Endothelial cell of umbilical vein (primary cell): Measurements from ENCODE around the gene GATA2. TPM values are rescaled to one million over a fixed set of nuclear protein-coding genes. Genes with fewer than 3 reads are reported as not detected.

Experiments
- BruUV-seq: library from RNA; stranded (reverse); fragments of 400-500 nt; replicated peaks from 2 replicates; lab custom pipeline; 2021; lab: Mats Ljungman, UMichigan
- CTCF ChIA-PET: fragments of 300-600, 350-600 bp; sonication (Branson Sonifier 250); formaldehyde crosslinking; loops from one replicate; lab custom pipeline; 2021; ENCODE audit warnings: antibody characterized with exemption, inconsistent platforms; lab: Charles Lee
- POLR2A ChIA-PET: fragments of 300-600, 350-600 bp; sonication (Branson Sonifier 250); formaldehyde crosslinking; loops from one replicate; lab custom pipeline; 2021; ENCODE audit warnings: antibody characterized with exemption, inconsistent platforms; lab: Charles Lee
- DNase-seq: peaks from one replicate; pipeline ENCODE4 v3.0.0-alpha.2; 2011; ENCODE audit warnings: low read depth, low spot score
- FAIRE-seq: peaks from 2 replicates; lab custom pipeline; 2011; peaks lifted over from hg19 to GRCh38; lab: Jason Lieb, UNC
- H2AFZ ChIP-seq: 2 replicates; pipeline ENCODE4 v1.6.0; 2012; ENCODE audit warnings: low read depth, low read length, control low read depth, inconsistent platforms
- H3K27ac ChIP-seq: 2 replicates; pipeline ENCODE4 v1.5.1; 2011; ENCODE audit warnings: low read depth, mild to moderate bottlenecking, control low read depth, low read length, moderate library complexity; ENCODE audit not compliant: insufficient read depth
- H3K27me3 ChIP-seq, 2 experiments: 2 replicates each; pipeline versions ENCODE4 v1.6.0 to v1.6.1; 2011; ENCODE audit warnings: low read length in 2 of 2, mixed read lengths in 1 of 2; ENCODE audit not compliant: control insufficient read depth in 2 of 2, insufficient read depth in 2 of 2
- H3K36me3 ChIP-seq, 2 experiments: 2 replicates in 1 of 2; 3 replicates in 1 of 2; pipeline ENCODE4 v1.5.1; 2011; ENCODE audit warnings: low read length in 2 of 2, mild to moderate bottlenecking in 1 of 2, moderate library complexity in 1 of 2; ENCODE audit not compliant: control insufficient read depth in 2 of 2, insufficient read depth in 2 of 2; ENCODE audit errors: extremely low read depth in 1 of 2
- H3K4me1 ChIP-seq: 3 replicates; pipeline ENCODE4 v1.5.1; 2011; ENCODE audit warnings: mild to moderate bottlenecking, low read length; ENCODE audit not compliant: control insufficient read depth, insufficient read depth; ENCODE audit errors: extremely low read depth
- H3K4me2 ChIP-seq: 2 replicates; pipeline ENCODE4 v1.6.1; 2011; ENCODE audit warnings: low read length, control low read depth, mixed read lengths; ENCODE audit not compliant: insufficient read depth
- H3K4me3 ChIP-seq, 3 experiments: fragments of 200-600 bp in 1 of 3; sonication (generic), shearing (Covaris generic) in 1 of 3; replicated peaks in 1 of 3; 2 replicates each; pipeline ENCODE4 v1.5.1; 2011 to 2016; ENCODE audit warnings: control low read depth in 3 of 3, low read length in 3 of 3, mild to moderate bottlenecking in 2 of 3, inconsistent platforms in 1 of 3, low read depth in 1 of 3, moderate library complexity in 1 of 3; ENCODE audit not compliant: insufficient read depth in 1 of 3
- H3K79me2 ChIP-seq: 2 replicates; pipeline ENCODE4 v1.6.0; 2012; ENCODE audit warnings: low read length, inconsistent platforms; ENCODE audit not compliant: control insufficient read depth, insufficient read depth
- H3K9ac ChIP-seq: replicated peaks from 2 replicates; pipeline ENCODE3; 2011; ENCODE audit warnings: low read length, control low read depth; ENCODE audit not compliant: insufficient read depth; ENCODE audit errors: extremely low read depth
- H3K9me1 ChIP-seq: replicated peaks from 3 replicates; pipeline ENCODE4 v1.6.0; 2011; ENCODE audit warnings: mild to moderate bottlenecking, low read length; ENCODE audit not compliant: control insufficient read depth, insufficient read depth; ENCODE audit errors: extremely low read depth
- H3K9me3 ChIP-seq: replicated peaks from 2 replicates; pipeline ENCODE4 v1.5.1; 2012; ENCODE audit warnings: low read length, inconsistent platforms; ENCODE audit not compliant: control insufficient read depth, insufficient read depth
- H4K20me1 ChIP-seq: replicated peaks from 2 replicates; pipeline ENCODE3; 2011; ENCODE audit warnings: mild to moderate bottlenecking, low read length; ENCODE audit not compliant: control insufficient read depth, insufficient read depth; ENCODE audit errors: extremely low read depth
- CTCF ChIP-seq, 2 donors: IDR thresholded peaks; 1 replicate in 1 of 2; 2 replicates in 1 of 2; pipeline ENCODE4 v1.5.1; 2011; ENCODE audit warnings: low read length in 2 of 2, mild to moderate bottlenecking in 2 of 2, moderate library complexity in 2 of 2, control low read depth in 1 of 2, inconsistent platforms in 1 of 2, low read depth in 1 of 2; ENCODE audit not compliant: insufficient read depth in 1 of 2; ENCODE audit errors: extremely low read depth in 1 of 2
- EZH2 ChIP-seq: IDR thresholded peaks from 2 replicates; pipeline ENCODE4 v1.6.1; 2012; ENCODE audit warnings: borderline replicate concordance, low read depth, mild to moderate bottlenecking, moderate library complexity, low read length, inconsistent platforms; ENCODE audit not compliant: severe bottlenecking
- GATA2 ChIP-seq: IDR thresholded peaks from 2 replicates; pipeline ENCODE4 v1.7.0; 2011; ENCODE audit warnings: low read depth, mild to moderate bottlenecking, moderate library complexity, mixed read lengths, low read length; ENCODE audit not compliant: insufficient read length, insufficient read depth
- MYC ChIP-seq: IDR thresholded peaks from one replicate; pipeline ENCODE4 v1.6.1; 2011; ENCODE audit warnings: mild to moderate bottlenecking, low read depth, low read length
- POLR2A ChIP-seq: IDR thresholded peaks from 2 replicates; pipeline ENCODE4 v1.6.1; 2012; ENCODE audit warnings: low read depth, mild to moderate bottlenecking, control low read depth, low read length
- POLR2AphosphoS5 ChIP-seq: IDR thresholded peaks from 2 replicates; pipeline ENCODE4 v1.6.1; 2012; ENCODE audit warnings: low read depth, mild to moderate bottlenecking, control low read depth, low read length, moderate library complexity; ENCODE audit not compliant: insufficient read depth
- dilution Hi-C: fragments of 300-500 bp; cut with MboI; formaldehyde crosslinking; loops from one replicate; pipeline ENCODE4 v1.15.0; 2019; ENCODE audit warnings: low sequenced_read_pairs; ENCODE audit not compliant: extremely low pct_ligation_motif_present
- intact Hi-C: fragments of 100-400 bp; cut with micrococcal nuclease; formaldehyde crosslinking; loops from one replicate; pipeline ENCODE4 v1.10.0; 2022
- polyA plus RNA-seq, 4 experiments: library from polyadenylated mRNA; depleted of rRNA in 3 of 4; stranded (reverse) in 3 of 4; unstranded in 1 of 4; fragments of >200 nt; gene quantifications; 2 replicates each; pipeline versions ENCODE4 v1.2.1 to v1.2.3, GENCODE V29; 2011 to 2012; ENCODE audit warnings: missing spikeins in 1 of 4
- total RNA-seq: library from RNA; stranded (reverse); gene quantifications from 2 replicates; pipeline ENCODE4 v1.2.3, GENCODE V29; 2021

Gene GATA2
- total and polyA plus RNA-seq, 2 donors (not counting 3 experiments of a cell fraction or from before 2014, with no cell fraction given), result 28.8 to 62.2 TPM

GRCh38 chr3:128498127-128498626 is 5.2 kb upstream of the GATA2 start:
- DNase-seq, result peak; percentile 33
- Histone ChIP-seq H3K4me3 (no peak overlapping the region), H3K9me3 (no peaks in the 10 kb centered on the region), H3K9ac (no peak overlapping the region), H3K27me3 (no peaks in the 10 kb centered on the region), H3K36me3 (no peaks in the 10 kb centered on the region), H3K79me2 (peaks cover 27% of the 10 kb centered on the region), H3K27ac (no peak overlapping the region), H3K9me1 (no peaks in the 10 kb centered on the region), H2AFZ (no peak overlapping the region), H3K4me2 (no peak overlapping the region), H3K4me1 (peaks cover 13% of the 10 kb centered on the region), H4K20me1 (no peaks in the 10 kb centered on the region)
- intact Hi-C loops (loop anchor here (1.0 to 5.0 kb wide), 2 partner anchors 86 to 271 kb away; no protein-coding TSS in a partner anchor), dilution Hi-C loops (no loop called here)
- POLR2A ChIA-PET, result no interaction called here
- no TSS peak for BruUV-seq
- CTCF ChIA-PET, result interaction anchor here (1.0 to 5.3 kb wide), 15 partner anchors 8 to 325 kb away, joined by 3 to 52 read pairs (median 6); no protein-coding TSS in a partner anchor
- peak; percentile 25 for TF ChIP-seq POLR2A
- TF ChIP-seq POLR2AphosphoS5, result no peak
- peak; percentile 68 for FAIRE-seq

GRCh38 chr3:128497305-128498126 is 4.5 kb upstream of the GATA2 start:
- Histone ChIP-seq H3K9ac (no peak overlapping the region), H3K4me3 (peak overlapping the region in 2 of 3 experiments; percentile 16 to 33), H3K4me2 (peak overlapping the region; percentile 55), H3K79me2 (peaks cover 33% of the 10 kb centered on the region), H3K27me3 (no peaks in the 10 kb centered on the region), H3K9me1 (no peaks in the 10 kb centered on the region), H3K27ac (no peak overlapping the region), H2AFZ (peak overlapping the region; percentile 34), H4K20me1 (no peaks in the 10 kb centered on the region), H3K36me3 (no peaks in the 10 kb centered on the region), H3K4me1 (peaks cover 13% of the 10 kb centered on the region), H3K9me3 (no peaks in the 10 kb centered on the region)
- POLR2A ChIA-PET, result no interaction called here
- intact Hi-C loops, result loop anchor here (1.0 to 5.0 kb wide), 5 partner anchors 15 to 326 kb away; no protein-coding TSS in a partner anchor
- BruUV-seq, result no TSS peak
- CTCF ChIA-PET, result interaction anchor here (0.6 to 5.3 kb wide), 33 partner anchors 8 to 402 kb away, joined by 3 to 52 read pairs (median 4); no protein-coding TSS in a partner anchor
- FAIRE-seq, result peak; percentile 67
- dilution Hi-C loops, result no loop called here
- TF ChIP-seq CTCF (IDR thresholded peaks at IDR 0.05; ENCODE audit: extremely low read depth in 1 of 2, insufficient read depth in 1 of 2, low read depth in 1 of 2, low read length in 2 of 2) (peak; percentile 65 to 81), EZH2 (no peak), GATA2 (peak; percentile 63), POLR2AphosphoS5 (peak; percentile 15), MYC (no peak)
- DNase-seq, result peak; percentile 52
